Right lobe of liver (tissue), 6 donors: Measurements from ENCODE around the gene TMEM127. TPM values are rescaled to one million over a fixed set of nuclear protein-coding genes. Genes with fewer than 3 reads are reported as not detected.

ENCODE experiments used
- ATAC-seq, 4 donors: fragments of 200-7000 bp; cut with Tn5 transposase; one replicate each; pipeline ENCODE4 v1.9.1; 2020; ENCODE audit warnings: mild to moderate bottlenecking in 4 of 4, moderate library complexity in 4 of 4
- DNase-seq, 3 donors: peaks; one replicate each; pipeline ENCODE4 v3.0.0-alpha.2; 2020
- H3K27ac ChIP-seq, 3 donors: fragments of 200-600 bp; one replicate each; pipeline ENCODE4 v1.8.0; 2022
- H3K27me3 ChIP-seq, 2 donors: fragments of 200-600 bp; one replicate each; pipeline ENCODE4 v1.8.0; 2022
- H3K36me3 ChIP-seq, 4 donors: fragments of 200-600 bp; sonication (generic) in 1 of 4; one replicate each; pipeline versions ENCODE4 v1.5.1 to v1.8.0; 2017 to 2022; ENCODE audit warnings: control low read depth in 1 of 4
- H3K4me1 ChIP-seq, 4 donors: fragments of 200-600 bp; sonication (generic) in 1 of 4; one replicate each; pipeline versions ENCODE4 v1.5.1 to v1.8.0; 2017 to 2022; ENCODE audit warnings: control low read depth in 1 of 4
- H3K4me3 ChIP-seq, 3 donors: fragments of 200-600 bp; one replicate each; pipeline ENCODE4 v1.8.0; 2022
- H3K9me3 ChIP-seq, 4 donors: fragments of 200-600 bp; sonication (generic) in 1 of 4; one replicate each; pipeline versions ENCODE4 v1.5.1 to v1.8.0; 2017 to 2022; ENCODE audit warnings: control low read depth in 1 of 4
- CTCF ChIP-seq, 4 donors: fragments of 200-600 bp in 3 of 4; fragments of 450-650 bp in 1 of 4; IDR thresholded peaks; one replicate each; pipeline versions ENCODE4 v1.5.1 to v1.8.0; 2016 to 2022; ENCODE audit warnings: antibody characterized with exemption in 4 of 4, mild to moderate bottlenecking in 2 of 4
- POLR2A ChIP-seq: fragments of 450-650 bp; IDR thresholded peaks from one replicate; pipeline ENCODE4 v1.6.1; 2017; ENCODE audit warnings: antibody characterized with exemption, mild to moderate bottlenecking
- WGBS: methylation state at CpG from one replicate; pipeline ENCODE4 v1.1.6; 2018; ENCODE audit warnings: low coverage, low lambda C conversion rate; ENCODE audit not compliant: insufficient coverage; ENCODE audit errors: missing lambda C conversion rate; 5-methylcytosine and 5-hydroxymethylcytosine counted together
- intact Hi-C, 2 donors: fragments of 100-400 bp; cut with DNase I; formaldehyde crosslinking; loops; one replicate each; pipeline versions ENCODE4 v1.11.2 to v1.14.1; 2022
- total RNA-seq, 6 experiments: library from RNA; depleted of rRNA in 2 of 6; stranded (reverse); fragments of >200 nt in 2 of 6; fragmentation: NEBNext Ultra II Directional in 3 of 6; extraction: Animal tissue kit (Norgen Biotek cat#: 25700) in 3 of 6; gene quantifications; one replicate each; pipeline versions ENCODE4 v1.1.0 to v1.2.4, GENCODE V29; 2016 to 2023
- donor health status: DM: no; HTN: yes; CAD: no.
- donor health status: DM: no; HTN: no; CAD: no.
- donor health status: DM: no; HTN: no; CAD: no.
- donor health status: DM: no; HTN: yes; CAD: no.
- donor health status: DM: no; HTN: yes; CAD: no.

TMEM127 gene
- total RNA-seq, 6 experiments from 2014 or later: 28.3 to 42.6 (median 32.8) TPM

- Histone ChIP-seq H3K27ac (peak overlapping the region; percentile 41 to 78 (median 70)), H3K36me3 (peaks cover 0 to 33% (median 8%) of the 10 kb centered on the region in 4 donors), H3K4me3 (peak overlapping the region; percentile 75 to 93 (median 90)), H3K4me1 (peaks cover 0 to 17% (median 5%) of the 10 kb centered on the region in 4 donors), H3K27me3 (no peaks in the 10 kb centered on the region), H3K9me3 (no peaks in the 10 kb centered on the region)
- TF ChIP-seq CTCF (IDR thresholded peaks at IDR 0.05) (no peak), POLR2A (no peak)
- intact Hi-C loops: no loop called here
- WGBS: 21% methylated on average over 9 of the region's 9 CpGs
- ATAC-seq (no peak), DNase-seq (no peak)
These were observed 40.1 kb upstream of the TMEM127 start for GRCh38 chr2:96305979-96306308.

GRCh38 chr2:96305091-96305978 is 39.5 kb upstream of the TMEM127 start, which contains the start of gene SNRNP200:
TSS of gene SNRNP200 (minus strand) at chr2:96305546. CDS start at chr2:96305437, 109 bp downstream.
- H3K4me3 ChIP-seq: peak within 1 kb of the TSS; percentile 75 to 93 (median 90)
- DNase-seq (peak; percentile 88 to 92 (median 91)), ATAC-seq (peak; percentile 100)
- TF ChIP-seq CTCF (IDR thresholded peaks at IDR 0.05) (no peak), POLR2A (peak; percentile 78)
- peaks cover 0 to 17% (median 5%) of the 10 kb centered on the region in 4 donors for H3K4me1 ChIP-seq
- peak within 1 kb of the TSS; percentile 41 to 78 (median 70) for H3K27ac ChIP-seq
- WGBS: 0% methylated on average over 30 of the region's 61 CpGs
- peaks cover 0 to 39% (median 11%) of the 10 kb centered on the region in 4 donors for H3K36me3 ChIP-seq
- H3K9me3 ChIP-seq: no peaks in the 10 kb centered on the region
- H3K27me3 ChIP-seq: no peaks in the 10 kb centered on the region
- intact Hi-C loops: no loop called here

GRCh38 chr2:96304606-96305005 is 38.8 kb upstream of the TMEM127 start:
- no peak for ATAC-seq
- Histone ChIP-seq H3K4me3 (peak overlapping the region; percentile 75 to 93 (median 90)), H3K27ac (peak overlapping the region in 1 of 3 donors; percentile 70)

GRCh38 chr2:96301865-96302264 is 36.1 kb upstream of the TMEM127 start:
- no peaks in the 10 kb centered on the region for H3K9me3 ChIP-seq
- no peak overlapping the region for H3K4me3 ChIP-seq
- DNase-seq: no peak
- H3K27ac ChIP-seq: no peak overlapping the region
- H3K4me1 ChIP-seq: peaks cover 0 to 32% (median 16%) of the 10 kb centered on the region in 4 donors
- H3K27me3 ChIP-seq: no peaks in the 10 kb centered on the region
- 60% methylated on average over 1 of the region's 1 CpG for WGBS
- TF ChIP-seq CTCF (IDR thresholded peaks at IDR 0.05) (no peak), POLR2A (no peak)
- no peak for ATAC-seq
- H3K36me3 ChIP-seq: peaks cover 0 to 74% (median 27%) of the 10 kb centered on the region in 4 donors
- intact Hi-C loops: no loop called here

More at GRCh38 chr2:96304606-96305005, 38.8 kb upstream of the TMEM127 start:
- no peaks in the 10 kb centered on the region for H3K27me3 ChIP-seq
- peaks cover 0 to 46% (median 15%) of the 10 kb centered on the region in 4 donors for H3K36me3 ChIP-seq
- WGBS: 66% methylated on average over 11 of the region's 11 CpGs
- peaks cover 0 to 17% (median 5%) of the 10 kb centered on the region in 4 donors for H3K4me1 ChIP-seq
- DNase-seq: no peak
- no peak for TF ChIP-seq POLR2A
- TF ChIP-seq CTCF (IDR thresholded peaks at IDR 0.05): no peak
- H3K9me3 ChIP-seq: no peaks in the 10 kb centered on the region
- intact Hi-C loops: no loop called here
